Measurements from ENCODE around the gene PSG3.
"Not testable (repeated sequence)": the region's sequence is repeated elsewhere in the genome, so short reads cannot be mapped to it uniquely, and the experiment has no call there.

Gene PSG3

DNA sequence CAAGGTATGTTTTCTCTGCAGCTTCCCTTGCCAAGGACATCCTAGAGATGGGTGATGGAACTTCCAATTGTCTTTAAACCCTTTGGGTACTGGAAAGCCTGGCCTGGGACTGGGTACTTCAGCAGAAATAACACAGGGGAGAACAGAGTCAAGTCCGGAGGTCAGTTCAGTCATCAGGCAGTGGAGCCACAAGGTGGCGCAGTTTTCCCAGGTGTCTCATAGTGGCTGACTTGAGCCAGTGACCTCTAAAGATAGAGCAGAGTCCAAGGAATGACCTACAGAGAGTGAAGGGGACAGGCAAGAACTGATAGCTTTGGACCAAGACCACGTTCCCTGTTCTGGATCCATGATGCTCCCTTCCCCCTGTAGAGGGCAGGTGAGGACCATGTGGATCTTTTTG lies 18.4 kb upstream of the PSG3 start:
- not testable (repeated sequence) for H3K9ac ChIP-seq (ENCODE audit: low read depth, low read length); ATAC-seq (ENCODE audit: insufficient read depth, low read depth); H3K27ac ChIP-seq (ENCODE audit: low read length); H3K4me1 ChIP-seq (ENCODE audit: insufficient read depth, low read length); H2AFZ ChIP-seq (ENCODE audit: low read depth, low read length); H3K4me3 ChIP-seq (ENCODE audit: low read depth in 1 of 2, low read length in 2 of 2); H3K79me2 ChIP-seq (ENCODE audit: insufficient read depth, low read length); H3K27me3 ChIP-seq (ENCODE audit: insufficient read depth, low read length, poor library complexity); DNase-seq; H3K4me2 ChIP-seq (ENCODE audit: insufficient read depth, low read length); H3K9me3 ChIP-seq (ENCODE audit: insufficient read depth, low read length, severe bottlenecking); H4K20me1 ChIP-seq (ENCODE audit: insufficient read depth, low read length); H3K36me3 ChIP-seq (ENCODE audit: insufficient read depth, low read length)
- TF ChIP-seq, protein P1, sequence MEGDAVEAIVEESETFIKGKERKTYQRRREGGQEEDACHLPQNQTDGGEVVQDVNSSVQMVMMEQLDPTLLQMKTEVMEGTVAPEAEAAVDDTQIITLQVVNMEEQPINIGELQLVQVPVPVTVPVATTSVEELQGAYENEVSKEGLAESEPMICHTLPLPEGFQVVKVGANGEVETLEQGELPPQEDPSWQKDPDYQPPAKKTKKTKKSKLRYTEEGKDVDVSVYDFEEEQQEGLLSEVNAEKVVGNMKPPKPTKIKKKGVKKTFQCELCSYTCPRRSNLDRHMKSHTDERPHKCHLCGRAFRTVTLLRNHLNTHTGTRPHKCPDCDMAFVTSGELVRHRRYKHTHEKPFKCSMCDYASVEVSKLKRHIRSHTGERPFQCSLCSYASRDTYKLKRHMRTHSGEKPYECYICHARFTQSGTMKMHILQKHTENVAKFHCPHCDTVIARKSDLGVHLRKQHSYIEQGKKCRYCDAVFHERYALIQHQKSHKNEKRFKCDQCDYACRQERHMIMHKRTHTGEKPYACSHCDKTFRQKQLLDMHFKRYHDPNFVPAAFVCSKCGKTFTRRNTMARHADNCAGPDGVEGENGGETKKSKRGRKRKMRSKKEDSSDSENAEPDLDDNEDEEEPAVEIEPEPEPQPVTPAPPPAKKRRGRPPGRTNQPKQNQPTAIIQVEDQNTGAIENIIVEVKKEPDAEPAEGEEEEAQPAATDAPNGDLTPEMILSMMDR (IDR thresholded peaks at IDR 0.05; ENCODE audit: borderline replicate concordance, extremely low read depth, low read length, poor library complexity, severe bottlenecking): peak; percentile 26

DNA sequence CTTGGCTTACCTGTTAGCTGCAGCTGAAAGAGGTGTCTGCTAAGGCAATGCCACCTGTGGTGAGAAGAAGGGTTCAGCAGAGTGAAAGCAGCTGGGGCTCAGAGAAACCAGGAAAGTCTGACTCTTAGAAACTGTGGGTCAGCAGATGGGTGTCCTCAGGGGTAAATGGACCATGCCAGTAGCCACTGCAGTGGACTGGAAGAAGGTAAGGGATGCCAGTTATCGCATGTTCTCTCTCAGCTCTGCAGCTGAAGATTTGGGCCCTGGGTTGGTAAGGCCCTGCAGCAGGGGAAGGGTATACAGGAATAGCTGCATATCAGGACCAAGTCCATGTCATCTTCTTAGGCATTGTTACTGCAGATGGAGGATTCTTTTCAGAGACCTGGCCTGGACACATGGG lies 12.0 kb upstream of the PSG3 start:
- not testable (repeated sequence) for H3K4me2 ChIP-seq (ENCODE audit: insufficient read depth, low read length); H3K4me3 ChIP-seq (ENCODE audit: low read depth in 1 of 2, low read length in 2 of 2); H3K9ac ChIP-seq (ENCODE audit: low read depth, low read length); H2AFZ ChIP-seq (ENCODE audit: low read depth, low read length); H3K79me2 ChIP-seq (ENCODE audit: insufficient read depth, low read length); H3K27ac ChIP-seq (ENCODE audit: low read length); DNase-seq; H3K36me3 ChIP-seq (ENCODE audit: insufficient read depth, low read length); ATAC-seq (ENCODE audit: insufficient read depth, low read depth); H3K27me3 ChIP-seq (ENCODE audit: insufficient read depth, low read length, poor library complexity); H3K4me1 ChIP-seq (ENCODE audit: insufficient read depth, low read length); H4K20me1 ChIP-seq (ENCODE audit: insufficient read depth, low read length); H3K9me3 ChIP-seq (ENCODE audit: insufficient read depth, low read length, severe bottlenecking)

DNA sequence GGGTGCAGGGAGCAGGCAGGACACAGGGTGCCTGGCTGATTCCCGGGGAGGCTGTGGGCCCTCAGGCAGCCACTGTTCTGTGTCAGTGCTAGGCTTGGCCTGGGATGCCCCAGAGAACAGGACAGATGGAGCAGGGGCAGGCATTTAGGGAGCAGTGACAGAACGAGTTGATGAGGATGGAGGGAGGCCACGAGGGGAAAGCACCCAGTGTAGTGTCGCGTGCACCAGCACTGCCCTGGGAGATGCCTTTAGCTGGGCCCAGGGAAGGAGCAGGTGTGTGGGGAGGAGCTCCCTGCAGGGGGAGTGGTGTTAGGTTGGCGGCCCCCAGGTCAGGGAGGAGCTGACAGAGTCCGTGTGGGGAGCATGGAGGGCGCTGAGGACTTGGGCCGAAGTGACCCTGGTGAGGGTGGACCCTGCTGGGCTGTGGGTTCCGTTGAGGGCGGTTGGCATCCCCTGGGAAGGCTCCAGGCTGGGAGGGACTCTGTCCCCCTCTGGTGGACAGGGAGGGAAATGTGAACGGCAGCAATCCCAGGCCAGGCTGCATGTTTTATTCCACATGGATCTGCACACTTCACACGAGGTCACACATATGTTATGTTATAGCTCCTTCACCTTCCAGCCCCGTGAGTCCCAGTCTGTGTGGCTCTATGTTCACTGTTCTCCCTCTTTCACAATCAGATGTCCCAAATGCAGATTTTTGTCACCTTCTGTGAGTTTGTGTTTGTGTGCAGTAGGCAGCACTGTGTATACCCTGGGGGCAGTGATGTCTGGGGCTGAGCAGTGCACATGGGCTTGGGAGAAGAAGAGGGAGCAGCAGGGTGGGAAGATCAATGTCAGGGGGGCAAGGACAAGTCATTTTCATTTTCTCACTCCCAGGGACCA lies 1.7 kb upstream of the PSG3 start:
- H2AFZ ChIP-seq (ENCODE audit: low read depth, low read length); H3K4me2 ChIP-seq (ENCODE audit: insufficient read depth, low read length): not testable (repeated sequence)
- DNase-seq: peak; percentile 15

DNA sequence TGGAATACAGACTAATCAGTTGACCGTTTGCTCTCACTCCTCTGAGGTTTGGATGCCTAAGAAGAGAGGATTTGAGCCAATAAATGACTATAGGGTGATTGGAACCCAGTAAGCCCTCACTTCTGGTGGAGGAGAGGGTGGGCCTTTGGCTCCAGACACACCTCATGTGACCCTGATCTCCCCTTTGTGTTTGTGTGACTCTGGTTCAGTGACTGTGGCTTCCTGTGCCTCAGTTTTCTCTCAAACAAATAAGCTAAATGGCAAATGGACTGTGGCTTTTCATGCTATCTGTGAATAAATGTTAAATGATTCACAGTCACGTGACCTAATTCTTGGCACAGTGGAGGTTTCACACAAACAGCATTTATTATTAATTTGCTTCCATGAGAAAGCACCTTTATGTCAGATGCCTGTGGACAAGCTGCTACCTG lies 2.7 kb downstream of the PSG3 start:
- H3K36me3 ChIP-seq (ENCODE audit: insufficient read depth, low read length); H3K4me1 ChIP-seq (ENCODE audit: insufficient read depth, low read length); H4K20me1 ChIP-seq (ENCODE audit: insufficient read depth, low read length); DNase-seq; H3K4me2 ChIP-seq (ENCODE audit: insufficient read depth, low read length); H2AFZ ChIP-seq (ENCODE audit: low read depth, low read length); H3K27me3 ChIP-seq (ENCODE audit: insufficient read depth, low read length, poor library complexity); ATAC-seq (ENCODE audit: insufficient read depth, low read depth); H3K9me3 ChIP-seq (ENCODE audit: insufficient read depth, low read length, severe bottlenecking); H3K79me2 ChIP-seq (ENCODE audit: insufficient read depth, low read length); H3K27ac ChIP-seq (ENCODE audit: low read length); H3K9ac ChIP-seq (ENCODE audit: low read depth, low read length); H3K4me3 ChIP-seq (ENCODE audit: low read depth in 1 of 2, low read length in 2 of 2): not testable (repeated sequence)

More for the DNA sequence above, 1.7 kb upstream of the PSG3 start:
- H3K9ac ChIP-seq (ENCODE audit: low read depth, low read length); ATAC-seq (ENCODE audit: insufficient read depth, low read depth); H3K27ac ChIP-seq (ENCODE audit: low read length); H3K4me1 ChIP-seq (ENCODE audit: insufficient read depth, low read length); H3K36me3 ChIP-seq (ENCODE audit: insufficient read depth, low read length); H4K20me1 ChIP-seq (ENCODE audit: insufficient read depth, low read length); H3K27me3 ChIP-seq (ENCODE audit: insufficient read depth, low read length, poor library complexity); H3K9me3 ChIP-seq (ENCODE audit: insufficient read depth, low read length, severe bottlenecking); H3K79me2 ChIP-seq (ENCODE audit: insufficient read depth, low read length); H3K4me3 ChIP-seq (ENCODE audit: low read depth in 1 of 2, low read length in 2 of 2): not testable (repeated sequence)
- TF ChIP-seq, protein P1 (IDR thresholded peaks at IDR 0.05; ENCODE audit: borderline replicate concordance, extremely low read depth, low read length, poor library complexity, severe bottlenecking): peak; percentile 53

DNA sequence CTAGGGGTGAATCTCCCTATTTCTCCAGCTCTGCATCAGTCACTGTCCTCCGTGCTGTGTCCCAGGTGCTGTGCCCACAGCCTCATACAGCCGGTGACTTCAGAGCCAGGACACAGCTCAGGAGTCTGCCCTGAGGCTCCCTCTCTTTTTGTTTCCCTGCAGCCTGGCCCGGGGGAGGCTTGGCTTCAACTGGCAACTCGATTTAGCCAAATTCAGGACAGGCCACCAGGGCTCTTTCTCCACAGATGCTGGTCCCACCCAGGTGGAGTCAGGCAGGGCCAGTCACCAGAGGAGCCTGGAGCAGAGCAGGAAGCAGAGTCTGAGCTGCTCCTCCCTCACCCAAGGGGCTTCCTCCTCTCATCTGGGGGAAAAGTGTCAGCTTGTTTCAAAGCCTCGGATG lies 11.9 kb downstream of the PSG3 start:
- not testable (repeated sequence) for H3K9me3 ChIP-seq (ENCODE audit: insufficient read depth, low read length, severe bottlenecking); DNase-seq; ATAC-seq (ENCODE audit: insufficient read depth, low read depth); H3K4me3 ChIP-seq (ENCODE audit: low read depth in 1 of 2, low read length in 2 of 2); H4K20me1 ChIP-seq (ENCODE audit: insufficient read depth, low read length); H3K79me2 ChIP-seq (ENCODE audit: insufficient read depth, low read length); H3K4me2 ChIP-seq (ENCODE audit: insufficient read depth, low read length); H3K27ac ChIP-seq (ENCODE audit: low read length); H2AFZ ChIP-seq (ENCODE audit: low read depth, low read length); H3K4me1 ChIP-seq (ENCODE audit: insufficient read depth, low read length); H3K36me3 ChIP-seq (ENCODE audit: insufficient read depth, low read length); H3K9ac ChIP-seq (ENCODE audit: low read depth, low read length); H3K27me3 ChIP-seq (ENCODE audit: insufficient read depth, low read length, poor library complexity)

DNA sequence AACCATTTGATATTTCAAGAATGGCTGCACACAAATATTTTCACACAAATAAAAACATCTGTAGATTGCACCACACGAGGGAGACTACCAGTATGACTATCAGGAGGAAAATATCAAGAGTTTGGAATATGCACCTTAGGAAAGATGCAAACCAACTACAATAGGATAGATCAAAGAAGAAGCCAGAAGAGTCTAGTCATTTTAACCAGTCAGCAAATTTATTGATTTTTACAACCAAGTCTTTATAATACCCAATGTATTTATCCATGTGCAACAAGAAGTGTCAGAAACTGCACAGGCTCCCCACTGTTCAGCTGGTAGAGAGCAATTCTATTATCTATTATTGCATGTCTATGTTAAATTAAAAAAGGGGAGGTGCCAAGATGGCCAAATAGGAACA lies 26.3 kb downstream of the PSG3 start:
- not testable (repeated sequence) for H4K20me1 ChIP-seq (ENCODE audit: insufficient read depth, low read length); H3K4me1 ChIP-seq (ENCODE audit: insufficient read depth, low read length); H2AFZ ChIP-seq (ENCODE audit: low read depth, low read length); H3K9me3 ChIP-seq (ENCODE audit: insufficient read depth, low read length, severe bottlenecking); ATAC-seq (ENCODE audit: insufficient read depth, low read depth); H3K9ac ChIP-seq (ENCODE audit: low read depth, low read length); H3K79me2 ChIP-seq (ENCODE audit: insufficient read depth, low read length); H3K4me3 ChIP-seq (ENCODE audit: low read depth in 1 of 2, low read length in 2 of 2); H3K4me2 ChIP-seq (ENCODE audit: insufficient read depth, low read length); H3K27me3 ChIP-seq (ENCODE audit: insufficient read depth, low read length, poor library complexity); H3K36me3 ChIP-seq (ENCODE audit: insufficient read depth, low read length); H3K27ac ChIP-seq (ENCODE audit: low read length); DNase-seq

DNA sequence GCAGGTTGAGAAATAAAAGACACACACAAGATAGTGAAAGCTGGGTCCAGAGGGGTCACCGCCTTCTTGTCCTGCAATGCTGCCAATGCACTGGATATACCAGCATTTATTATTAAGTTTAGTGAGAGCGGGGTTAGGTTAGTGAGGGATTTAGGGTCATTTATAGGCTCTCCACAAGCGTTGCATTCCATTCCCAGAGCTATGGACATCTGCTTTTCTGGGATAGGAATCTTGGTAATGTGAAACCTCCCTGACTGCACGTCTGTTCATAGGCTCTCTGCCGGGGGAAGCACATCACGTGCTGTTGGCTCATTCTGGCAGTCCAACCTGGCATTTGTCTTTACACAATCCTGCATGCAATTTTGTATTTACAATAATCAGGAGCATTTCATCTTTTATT lies 27.5 kb downstream of the PSG3 start:
- not testable (repeated sequence) for H3K4me1 ChIP-seq (ENCODE audit: insufficient read depth, low read length); H4K20me1 ChIP-seq (ENCODE audit: insufficient read depth, low read length); H3K27ac ChIP-seq (ENCODE audit: low read length); DNase-seq; H3K9ac ChIP-seq (ENCODE audit: low read depth, low read length); H3K4me2 ChIP-seq (ENCODE audit: insufficient read depth, low read length); H3K79me2 ChIP-seq (ENCODE audit: insufficient read depth, low read length); ATAC-seq (ENCODE audit: insufficient read depth, low read depth); H2AFZ ChIP-seq (ENCODE audit: low read depth, low read length); H3K4me3 ChIP-seq (ENCODE audit: low read depth in 1 of 2, low read length in 2 of 2); H3K27me3 ChIP-seq (ENCODE audit: insufficient read depth, low read length, poor library complexity); H3K36me3 ChIP-seq (ENCODE audit: insufficient read depth, low read length); H3K9me3 ChIP-seq (ENCODE audit: insufficient read depth, low read length, severe bottlenecking)

Measured in DND-41 (cell line).